BLaER1 treated with 17β-estradiol and CSF1 and Interleukin-3, amounts not matched to agents 10 nM and 100 nM (cell line): ENCODE measurements around the gene CPLX1.
"Not testable (repeated sequence)": the region's sequence is repeated elsewhere in the genome, so short reads cannot be mapped to it uniquely, and the experiment has no call there.

ENCODE experiments used
- H3K27ac ChIP-seq, 11 experiments: shearing (Covaris generic); formaldehyde crosslinking; 2 replicates each; pipeline ENCODE4 v1.8.1; 2022
- H3K27me3 ChIP-seq, 11 experiments: shearing (Covaris generic); formaldehyde crosslinking; 2 replicates each; pipeline ENCODE4 v1.8.1; 2022
- H3K36me3 ChIP-seq, 11 experiments: shearing (Covaris generic); formaldehyde crosslinking; 2 replicates each; pipeline ENCODE4 v1.8.1; 2022
- H3K4me1 ChIP-seq, 10 experiments: shearing (Covaris generic); formaldehyde crosslinking; 2 replicates each; pipeline ENCODE4 v1.8.1; 2022
- H3K4me2 ChIP-seq, 11 experiments: shearing (Covaris generic); formaldehyde crosslinking; 2 replicates each; pipeline ENCODE4 v1.8.1; 2022
- H3K4me3 ChIP-seq, 10 experiments: shearing (Covaris generic); formaldehyde crosslinking; 2 replicates each; pipeline ENCODE4 v1.8.1; 2022
- H3K9ac ChIP-seq, 11 experiments: shearing (Covaris generic); formaldehyde crosslinking; 2 replicates each; pipeline ENCODE4 v1.8.1; 2022
- H3K9me3 ChIP-seq, 11 experiments: shearing (Covaris generic); formaldehyde crosslinking; replicated peaks in 1 of 11; 2 replicates each; pipeline ENCODE4 v1.8.1; 2022
- H4K20me1 ChIP-seq, 11 experiments: shearing (Covaris generic); formaldehyde crosslinking; 2 replicates each; pipeline ENCODE4 v1.8.1; 2022
- Cebpa-rat ChIP-seq, 11 experiments: shearing (Covaris generic); IDR thresholded peaks; 2 replicates each; pipeline ENCODE4 v1.8.1; 2022

Gene CPLX1

DNA sequence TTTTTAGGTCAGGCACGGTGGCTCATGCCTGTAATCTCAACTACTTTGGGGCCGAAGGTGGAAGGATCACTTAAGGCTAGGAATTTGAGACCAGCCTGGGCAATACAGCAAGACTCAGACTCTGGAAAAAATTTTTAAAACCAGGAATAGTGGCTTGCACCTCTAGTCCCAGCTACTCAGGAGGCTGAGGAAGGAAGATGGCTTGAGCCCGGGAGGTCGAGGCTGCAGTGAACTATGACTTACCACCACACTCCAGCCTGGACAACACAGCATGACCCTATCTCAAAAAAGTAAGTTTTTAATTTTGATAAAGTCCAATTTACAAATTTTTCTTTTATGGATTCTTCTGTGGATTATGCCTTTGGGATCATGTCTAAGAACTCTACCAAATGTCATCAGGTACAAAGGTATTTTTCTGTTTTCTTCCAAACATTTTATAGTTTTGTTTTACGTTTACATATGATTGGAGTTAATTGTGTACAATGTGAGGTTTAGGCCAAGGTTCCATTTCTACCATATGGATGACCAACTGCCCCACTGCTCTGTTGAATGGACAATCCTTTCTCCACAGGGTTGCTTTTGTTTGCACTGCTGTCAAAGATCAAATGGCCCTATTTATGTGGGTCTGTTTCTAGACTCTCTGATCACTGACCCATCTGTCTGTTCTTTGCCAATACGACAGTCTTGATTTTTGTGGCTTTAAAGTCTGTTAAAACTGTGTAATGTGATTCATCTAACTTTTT lies 48.2 kb downstream of the CPLX1 start:
- Histone ChIP-seq H3K27ac (no peak overlapping the region), H3K9ac (no peak overlapping the region), H3K4me1 (peaks cover 21 to 43% (median 35%) of the 10 kb centered on the region in 10 experiments), H3K27me3 (no peaks in the 10 kb centered on the region), H3K9me3 (peaks cover 0 to 29% (median 19%) of the 10 kb centered on the region in 11 experiments; a peak in 14 of 22 replicates), H3K4me2 (no peak overlapping the region), H3K4me3 (no peak overlapping the region), H3K36me3 (peaks cover 70 to 81% (median 77%) of the 10 kb centered on the region in 11 experiments), H4K20me1 (peaks cover 42 to 88% (median 81%) of the 10 kb centered on the region in 11 experiments)
- no peak for TF ChIP-seq Cebpa-rat (IDR thresholded peaks at IDR 0.05)

DNA sequence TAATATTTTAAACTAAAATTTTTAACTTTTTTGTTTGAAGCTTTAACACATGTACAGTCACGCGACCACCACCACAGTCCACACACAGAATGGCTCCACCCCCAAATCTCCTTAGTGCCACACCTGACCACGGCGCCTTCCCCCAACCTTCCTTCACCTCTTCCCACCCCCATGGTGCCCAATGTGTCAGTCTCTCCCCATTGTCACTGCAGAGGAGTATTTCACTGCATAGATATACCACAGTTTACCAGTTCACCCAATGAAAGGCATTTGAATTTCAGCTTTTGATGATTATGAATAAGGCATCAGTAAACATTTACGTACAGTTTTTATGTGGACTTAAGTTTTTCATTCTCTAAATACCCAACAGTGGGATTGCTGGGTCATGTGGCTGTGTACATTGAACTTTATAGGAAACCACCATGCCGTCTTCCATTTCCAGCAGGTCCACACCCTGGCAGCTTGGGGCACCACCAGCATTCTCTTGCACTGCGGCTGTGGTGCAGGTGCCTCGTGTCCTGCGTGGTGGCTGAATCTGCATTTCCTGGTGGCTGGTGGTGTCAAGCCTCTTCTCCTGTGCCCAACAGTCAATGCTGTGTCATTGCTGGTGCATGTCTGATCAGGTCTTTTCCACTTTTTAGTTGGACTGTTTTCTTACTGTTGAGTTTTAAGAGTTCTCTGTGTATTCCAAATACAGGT lies 49.0 kb downstream of the CPLX1 start:
- H3K36me3 ChIP-seq = peaks cover 72 to 84% (median 81%) of the 10 kb centered on the region in 11 experiments
- no peak overlapping the region for H3K27ac ChIP-seq
- no peak for TF ChIP-seq Cebpa-rat (IDR thresholded peaks at IDR 0.05)
- H3K9ac ChIP-seq = no peak overlapping the region
- peaks cover 15 to 37% (median 29%) of the 10 kb centered on the region in 10 experiments for H3K4me1 ChIP-seq
- no peaks in the 10 kb centered on the region for H3K27me3 ChIP-seq
- peak overlapping the region in 1 of 11 experiments; percentile 9; a peak in 1 of 22 replicates for H3K4me2 ChIP-seq
- H4K20me1 ChIP-seq = peaks cover 48 to 95% (median 89%) of the 10 kb centered on the region in 11 experiments
- peaks cover 0 to 29% (median 19%) of the 10 kb centered on the region in 11 experiments; a peak in 14 of 22 replicates for H3K9me3 ChIP-seq
- H3K4me3 ChIP-seq = no peak overlapping the region

DNA sequence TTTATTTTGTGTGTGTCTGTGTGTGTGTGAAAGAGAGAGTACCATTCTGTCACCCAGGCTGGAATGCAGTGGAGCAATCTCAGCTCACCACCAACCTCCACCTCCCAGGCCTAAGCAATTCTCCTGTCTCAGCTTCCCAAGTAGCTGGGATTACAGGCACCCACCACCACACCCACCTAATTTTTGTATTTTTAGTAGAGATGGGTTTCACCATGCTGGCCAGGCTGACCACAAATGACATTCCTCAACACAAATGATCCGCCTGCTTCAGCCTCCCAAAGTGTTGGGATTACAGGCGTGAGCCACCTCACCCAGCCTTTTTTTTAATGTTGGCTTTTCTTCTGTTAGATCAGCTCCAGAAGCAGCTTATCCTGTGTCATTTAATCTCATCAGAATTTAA lies 50.4 kb downstream of the CPLX1 start:
- H3K27me3 ChIP-seq, H3K9ac ChIP-seq, H3K4me2 ChIP-seq, H3K27ac ChIP-seq, H3K4me3 ChIP-seq: not testable (repeated sequence)
- peaks cover 12 to 34% (median 29%) of the 10 kb centered on the region in 10 experiments for H3K4me1 ChIP-seq
- peaks cover 54 to 100% (median 97%) of the 10 kb centered on the region in 11 experiments for H4K20me1 ChIP-seq
- peaks cover 0 to 29% (median 19%) of the 10 kb centered on the region in 11 experiments; a peak in 14 of 22 replicates for H3K9me3 ChIP-seq
- peaks cover 84 to 97% (median 94%) of the 10 kb centered on the region in 11 experiments for H3K36me3 ChIP-seq

DNA sequence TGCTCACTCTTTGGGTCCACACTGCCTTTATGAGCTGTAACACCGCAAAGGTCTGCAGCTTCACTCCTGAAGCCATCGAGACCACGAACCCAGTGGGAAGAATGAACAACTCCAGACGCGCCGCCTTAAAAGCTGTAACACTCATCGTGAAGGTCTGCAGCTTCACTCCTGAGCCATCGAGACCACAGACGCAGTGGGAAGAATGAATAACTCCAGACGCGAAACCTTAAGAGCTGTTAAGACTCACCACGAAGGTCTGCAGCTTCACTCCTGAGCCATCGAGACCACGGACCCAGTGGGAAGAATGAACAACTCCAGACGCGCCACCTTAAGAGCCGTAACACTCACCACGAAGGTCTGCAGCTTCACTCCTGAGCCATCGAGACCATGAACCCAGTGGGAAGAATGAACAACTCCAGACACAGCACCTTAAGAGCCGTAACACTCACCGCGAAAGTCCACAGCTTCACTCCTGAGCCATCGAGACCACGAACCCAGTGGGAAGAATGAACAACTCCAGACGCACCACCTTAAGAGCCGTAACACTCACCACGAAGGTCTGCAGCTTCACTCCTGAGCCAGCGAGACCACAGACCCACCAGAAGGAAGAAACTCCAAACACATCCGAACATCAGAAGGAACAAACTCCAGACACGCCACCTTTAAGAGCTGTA lies 51.4 kb downstream of the CPLX1 start:
- peaks cover 58 to 100% (median 99%) of the 10 kb centered on the region in 11 experiments for H4K20me1 ChIP-seq
- H3K36me3 ChIP-seq = peaks cover 84 to 98% (median 95%) of the 10 kb centered on the region in 11 experiments
- not testable (repeated sequence) for H3K27ac ChIP-seq, H3K4me2 ChIP-seq, H3K4me3 ChIP-seq, H3K9ac ChIP-seq, H3K27me3 ChIP-seq
- H3K4me1 ChIP-seq = peaks cover 2 to 28% (median 21%) of the 10 kb centered on the region in 10 experiments; a peak in 19 of 20 replicates
- peaks cover 0 to 29% (median 19%) of the 10 kb centered on the region in 11 experiments; a peak in 14 of 22 replicates for H3K9me3 ChIP-seq

DNA sequence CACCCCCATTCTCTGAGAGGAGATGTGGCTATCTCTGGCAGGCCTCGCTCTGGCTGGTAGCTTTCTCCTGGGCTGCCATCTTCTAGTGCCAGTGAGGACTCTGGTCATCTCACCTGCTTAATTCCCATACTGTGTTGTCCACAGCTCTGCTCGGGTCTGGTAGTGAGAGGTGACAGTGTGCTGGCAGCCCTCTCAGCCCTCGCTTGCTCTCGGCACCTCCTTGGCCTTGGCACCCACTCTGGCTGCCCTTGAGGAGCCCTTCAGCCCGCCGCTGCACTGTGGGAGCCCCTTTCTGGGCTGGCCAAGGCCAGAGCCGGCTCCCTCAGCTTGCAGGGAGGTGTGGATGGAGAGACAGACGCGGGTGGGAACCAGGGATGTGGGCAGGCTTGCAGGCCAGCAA lies 52.7 kb downstream of the CPLX1 start:
- H4K20me1 ChIP-seq = peaks cover 68 to 100% (median 100%) of the 10 kb centered on the region in 11 experiments
- peaks cover 84 to 98% (median 94%) of the 10 kb centered on the region in 11 experiments for H3K36me3 ChIP-seq
- no peaks in the 10 kb centered on the region for H3K27me3 ChIP-seq
- peaks cover 0 to 25% (median 16%) of the 10 kb centered on the region in 10 experiments; a peak in 14 of 20 replicates for H3K4me1 ChIP-seq
- peaks cover 0 to 29% (median 19%) of the 10 kb centered on the region in 11 experiments; a peak in 14 of 22 replicates for H3K9me3 ChIP-seq
- no peak for TF ChIP-seq Cebpa-rat (IDR thresholded peaks at IDR 0.05)
- no peak overlapping the region for H3K27ac ChIP-seq
- no peak overlapping the region; a peak in 1 of 22 replicates for H3K4me2 ChIP-seq
- peak overlapping the region in 2 of 11 experiments; percentile 17 to 26; a peak in 1 of 22 replicates for H3K9ac ChIP-seq
- no peak overlapping the region for H3K4me3 ChIP-seq

DNA sequence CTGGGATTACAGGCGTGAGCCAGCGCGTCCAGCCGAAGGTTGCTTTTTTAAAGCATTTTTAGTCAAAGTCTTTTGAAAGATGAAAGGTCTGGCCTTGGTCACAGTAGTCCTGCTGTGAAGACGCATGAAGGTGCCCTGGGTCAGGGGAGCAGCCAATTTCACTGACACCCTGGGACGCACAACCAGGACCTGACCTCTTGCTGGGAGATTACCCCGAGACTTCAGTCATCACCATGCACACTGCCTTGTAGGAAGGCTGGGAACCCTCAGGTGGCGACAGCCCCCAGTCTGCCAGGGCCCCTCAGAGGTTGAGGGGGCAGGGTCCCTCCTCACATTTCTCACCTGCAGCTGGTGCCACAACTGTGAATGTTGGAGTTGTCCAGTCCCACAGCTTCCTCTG lies 53.2 kb downstream of the CPLX1 start:
- no peak for TF ChIP-seq Cebpa-rat (IDR thresholded peaks at IDR 0.05)
- Histone ChIP-seq H3K9me3 (peaks cover 0 to 29% (median 19%) of the 10 kb centered on the region in 11 experiments; a peak in 14 of 22 replicates), H3K4me2 (no peak overlapping the region; a peak in 1 of 22 replicates), H3K4me3 (no peak overlapping the region), H3K4me1 (peaks cover 0 to 24% (median 16%) of the 10 kb centered on the region in 10 experiments; a peak in 14 of 20 replicates), H3K9ac (peak overlapping the region in 2 of 11 experiments; percentile 17 to 26; a peak in 2 of 22 replicates), H3K27me3 (no peaks in the 10 kb centered on the region), H4K20me1 (peaks cover 73 to 100% (median 100%) of the 10 kb centered on the region in 11 experiments), H3K27ac (no peak overlapping the region), H3K36me3 (peaks cover 84 to 98% (median 94%) of the 10 kb centered on the region in 11 experiments)

DNA sequence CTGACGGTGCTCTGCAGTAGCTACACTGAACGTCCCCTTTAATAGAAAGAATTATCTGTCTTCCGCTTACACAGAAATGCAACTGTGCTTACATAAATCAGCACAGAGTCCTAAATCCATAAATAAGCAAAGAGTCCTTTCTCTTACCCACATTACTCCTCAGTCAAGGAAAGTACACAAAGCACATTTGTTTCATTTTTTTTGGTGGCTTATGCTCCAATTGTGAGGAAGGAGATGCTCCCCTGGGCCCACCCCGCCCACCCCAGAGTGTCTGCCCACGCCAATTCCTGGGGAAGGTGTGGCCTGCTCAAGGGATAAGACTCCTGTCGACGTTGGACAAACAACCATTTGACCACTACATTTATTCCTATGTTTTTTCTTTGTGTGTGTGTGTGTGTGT lies 53.8 kb downstream of the CPLX1 start:
- no peak overlapping the region for H3K4me3 ChIP-seq
- TF ChIP-seq Cebpa-rat (IDR thresholded peaks at IDR 0.05) = no peak
- H3K4me1 ChIP-seq = peaks cover 0 to 26% (median 16%) of the 10 kb centered on the region in 10 experiments; a peak in 15 of 20 replicates
- H4K20me1 ChIP-seq = peaks cover 79 to 100% (median 100%) of the 10 kb centered on the region in 11 experiments
- H3K4me2 ChIP-seq = no peak overlapping the region
- H3K9ac ChIP-seq = peak overlapping the region in 2 of 11 experiments; percentile 7; a peak in 2 of 22 replicates
- no peak overlapping the region for H3K27ac ChIP-seq
- H3K9me3 ChIP-seq = peaks cover 0 to 23% (median 19%) of the 10 kb centered on the region in 11 experiments; a peak in 14 of 22 replicates
- H3K27me3 ChIP-seq = no peaks in the 10 kb centered on the region
- peaks cover 84 to 98% (median 94%) of the 10 kb centered on the region in 11 experiments for H3K36me3 ChIP-seq

DNA sequence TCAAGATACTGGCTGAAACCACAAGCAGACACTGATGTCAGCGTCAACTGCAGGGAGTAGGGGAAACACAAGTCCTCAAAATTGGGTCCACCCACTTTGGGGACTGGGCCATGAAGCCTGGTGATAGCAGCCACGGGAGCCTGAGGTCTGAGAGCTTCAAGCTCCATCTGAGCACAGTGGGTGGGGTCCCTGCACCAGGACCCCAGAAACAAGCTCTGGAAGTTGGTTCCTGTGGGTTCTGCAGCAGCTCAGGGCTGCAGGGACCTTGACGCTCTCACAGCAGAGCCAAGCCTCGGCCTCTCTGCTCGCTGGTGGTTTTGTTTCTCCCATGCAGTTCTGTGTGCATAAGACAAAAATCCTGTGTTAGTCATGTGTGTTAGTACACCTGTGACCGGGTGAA lies 54.5 kb downstream of the CPLX1 start:
- H3K9me3 ChIP-seq = peaks cover 0 to 22% (median 17%) of the 10 kb centered on the region in 11 experiments; a peak in 14 of 22 replicates
- H3K36me3 ChIP-seq = peaks cover 84 to 98% (median 94%) of the 10 kb centered on the region in 11 experiments
- peaks cover 86 to 100% (median 100%) of the 10 kb centered on the region in 11 experiments for H4K20me1 ChIP-seq
- TF ChIP-seq Cebpa-rat (IDR thresholded peaks at IDR 0.05) = no peak
- H3K27ac ChIP-seq = no peak overlapping the region
- peak overlapping the region in 2 of 11 experiments; percentile 7; a peak in 2 of 22 replicates for H3K9ac ChIP-seq
- no peak overlapping the region for H3K4me2 ChIP-seq
- H3K4me1 ChIP-seq = peaks cover 0 to 33% (median 15%) of the 10 kb centered on the region in 10 experiments; a peak in 15 of 20 replicates
- no peak overlapping the region for H3K4me3 ChIP-seq
- H3K27me3 ChIP-seq = no peaks in the 10 kb centered on the region
